ENCODE measurements around the gene OR6B2.
A peak's percentile ranks its signal among the peaks of the same experiment; 100 is the strongest.

The OR6B2 gene

DNA sequence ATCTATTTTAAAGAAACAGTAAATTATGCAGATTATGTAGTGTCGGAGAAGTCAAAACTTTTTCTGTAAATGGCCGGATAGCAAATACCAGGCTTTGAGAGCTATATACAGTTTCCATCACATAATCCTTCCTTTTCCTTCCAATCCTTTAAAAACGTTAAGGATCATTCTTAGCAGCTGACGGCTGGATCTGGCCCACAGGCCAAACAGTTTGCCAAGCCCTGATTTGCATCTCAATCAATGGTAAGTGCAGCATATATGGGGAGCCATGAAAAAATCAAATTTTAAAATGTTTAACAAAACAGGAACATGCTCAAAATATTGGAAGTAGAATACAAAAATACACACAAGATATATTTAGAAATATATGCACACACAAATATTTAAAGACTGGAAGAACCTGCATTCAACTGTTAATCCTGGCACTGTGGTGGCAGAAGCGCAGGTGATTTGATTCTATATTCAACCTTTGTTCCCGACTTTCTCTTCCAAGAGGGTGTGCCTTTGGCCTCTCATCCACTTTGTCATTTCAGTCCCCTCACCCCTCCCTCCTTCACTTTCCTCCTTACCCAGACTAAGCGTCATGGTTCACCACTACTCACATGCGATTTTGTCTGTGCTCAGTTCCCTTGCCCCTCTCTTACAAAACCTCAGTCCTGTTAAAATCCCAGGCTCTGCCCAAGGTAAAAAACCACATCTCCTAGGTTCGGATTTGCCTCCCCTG, 32.4 kb downstream of the OR6B2 start:
- TF ChIP-seq, protein P1, sequence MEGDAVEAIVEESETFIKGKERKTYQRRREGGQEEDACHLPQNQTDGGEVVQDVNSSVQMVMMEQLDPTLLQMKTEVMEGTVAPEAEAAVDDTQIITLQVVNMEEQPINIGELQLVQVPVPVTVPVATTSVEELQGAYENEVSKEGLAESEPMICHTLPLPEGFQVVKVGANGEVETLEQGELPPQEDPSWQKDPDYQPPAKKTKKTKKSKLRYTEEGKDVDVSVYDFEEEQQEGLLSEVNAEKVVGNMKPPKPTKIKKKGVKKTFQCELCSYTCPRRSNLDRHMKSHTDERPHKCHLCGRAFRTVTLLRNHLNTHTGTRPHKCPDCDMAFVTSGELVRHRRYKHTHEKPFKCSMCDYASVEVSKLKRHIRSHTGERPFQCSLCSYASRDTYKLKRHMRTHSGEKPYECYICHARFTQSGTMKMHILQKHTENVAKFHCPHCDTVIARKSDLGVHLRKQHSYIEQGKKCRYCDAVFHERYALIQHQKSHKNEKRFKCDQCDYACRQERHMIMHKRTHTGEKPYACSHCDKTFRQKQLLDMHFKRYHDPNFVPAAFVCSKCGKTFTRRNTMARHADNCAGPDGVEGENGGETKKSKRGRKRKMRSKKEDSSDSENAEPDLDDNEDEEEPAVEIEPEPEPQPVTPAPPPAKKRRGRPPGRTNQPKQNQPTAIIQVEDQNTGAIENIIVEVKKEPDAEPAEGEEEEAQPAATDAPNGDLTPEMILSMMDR (IDR thresholded peaks at IDR 0.05; ENCODE audit: low read depth, low read length, missing control alignments): no peak
- H3K4me3 ChIP-seq (ENCODE audit: low read depth, low read length): no peak overlapping the region
- no peak for DNase-seq (ENCODE audit: low read depth)

DNA sequence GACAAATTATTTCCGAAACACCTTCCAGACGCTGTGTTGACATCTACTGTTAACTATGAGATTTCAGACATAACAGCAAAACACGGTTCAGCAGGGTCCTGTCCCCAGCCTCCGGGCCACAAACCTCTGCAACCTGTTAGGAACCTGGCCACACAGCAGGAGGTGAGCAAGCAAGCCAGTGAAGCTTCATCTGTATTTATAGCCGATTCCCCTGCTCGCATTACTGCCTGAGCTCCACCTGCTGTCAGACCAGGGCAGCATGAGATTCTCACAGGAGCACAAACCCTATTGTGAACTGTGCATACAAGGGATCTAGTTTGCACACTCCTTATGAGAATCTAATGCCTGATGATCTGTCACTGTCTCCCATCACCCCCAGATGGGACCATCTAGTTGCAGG, 36.1 kb downstream of the OR6B2 start:
- no peak for DNase-seq (ENCODE audit: low read depth)
- TF ChIP-seq, protein P1 (IDR thresholded peaks at IDR 0.05; ENCODE audit: low read depth, low read length, missing control alignments): no peak
- H3K4me3 ChIP-seq (ENCODE audit: low read depth, low read length): no peak overlapping the region

DNA sequence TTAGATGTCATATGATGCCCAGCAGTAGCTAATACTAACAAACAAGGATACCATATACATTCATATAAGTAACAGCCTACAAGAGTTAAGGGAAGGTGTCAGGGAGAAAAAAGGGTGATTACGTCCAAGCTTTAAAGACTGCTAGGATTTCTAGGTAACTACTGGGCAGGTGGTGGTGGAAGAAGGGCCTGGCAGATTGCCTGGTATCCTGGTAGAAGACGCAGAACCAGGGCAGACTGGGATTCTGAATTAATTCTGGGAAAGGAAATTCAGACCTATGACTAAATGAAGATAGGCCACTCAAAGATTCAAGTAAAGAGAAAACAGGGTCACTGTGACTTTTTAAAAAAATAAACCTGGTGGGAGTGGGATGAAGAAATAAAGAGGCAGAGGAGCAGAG, 36.9 kb downstream of the OR6B2 start:
- TF ChIP-seq, protein P1 (IDR thresholded peaks at IDR 0.05; ENCODE audit: low read depth, low read length, missing control alignments): no peak
- DNase-seq (ENCODE audit: low read depth): no peak

DNA sequence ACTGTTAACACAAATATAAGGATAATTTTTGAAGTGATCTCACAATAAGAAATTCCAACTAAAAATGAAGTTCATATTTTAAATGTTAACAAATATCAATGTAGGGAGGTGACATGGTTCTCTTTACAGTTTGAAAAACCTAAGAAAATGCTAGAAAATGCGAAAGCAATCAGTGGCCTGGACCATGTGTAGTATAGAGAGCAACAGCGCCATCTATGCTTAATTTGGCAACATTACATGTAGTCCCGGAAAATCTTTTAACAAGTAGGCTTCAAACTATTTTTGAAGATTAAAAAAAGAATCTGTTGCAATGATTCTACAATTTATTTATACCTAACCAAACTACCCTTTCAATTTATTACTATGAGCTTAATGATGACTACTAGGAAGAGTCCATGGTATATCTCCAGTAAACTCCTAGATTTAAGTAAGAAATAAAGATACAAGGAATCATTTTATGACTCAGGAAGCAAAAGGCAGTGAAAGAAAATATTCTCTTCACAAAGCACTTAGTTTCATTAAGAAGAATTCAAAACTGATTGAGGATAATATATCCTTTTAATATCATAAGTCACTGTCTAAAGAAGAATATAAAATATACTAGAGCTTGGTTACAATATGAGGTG, 38.4 kb downstream of the OR6B2 start:
- peak; percentile 10 for DNase-seq (ENCODE audit: low read depth)
- TF ChIP-seq, protein P1 (IDR thresholded peaks at IDR 0.05; ENCODE audit: low read depth, low read length, missing control alignments): peak; percentile 74
- no peak overlapping the region for H3K4me3 ChIP-seq (ENCODE audit: low read depth, low read length)

More for the DNA sequence above, 36.9 kb downstream of the OR6B2 start:
- H3K4me3 ChIP-seq (ENCODE audit: low read depth, low read length): no peak overlapping the region

DNA sequence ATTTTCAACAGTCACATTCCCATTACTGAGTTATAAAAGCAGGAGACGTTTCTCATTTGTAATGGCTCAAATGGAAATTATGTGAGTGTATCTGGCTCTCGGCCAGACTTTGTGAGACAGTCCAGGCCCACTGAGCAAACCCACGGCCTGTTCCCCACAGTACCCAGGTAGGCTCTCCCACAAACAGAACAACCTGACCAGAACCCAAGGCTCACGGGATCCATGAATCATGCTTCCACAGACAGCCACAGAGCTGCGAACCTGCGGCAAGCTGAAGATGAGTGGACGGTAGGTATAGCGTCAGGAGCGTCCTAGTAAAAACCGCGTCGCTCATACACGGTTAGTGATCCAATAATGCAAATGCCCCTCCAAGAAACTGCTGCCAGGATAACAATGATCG, 39.3 kb downstream of the OR6B2 start:
- DNase-seq (ENCODE audit: low read depth): no peak
- TF ChIP-seq, protein P1 (IDR thresholded peaks at IDR 0.05; ENCODE audit: low read depth, low read length, missing control alignments): no peak
- no peak overlapping the region for H3K4me3 ChIP-seq (ENCODE audit: low read depth, low read length)

DNA sequence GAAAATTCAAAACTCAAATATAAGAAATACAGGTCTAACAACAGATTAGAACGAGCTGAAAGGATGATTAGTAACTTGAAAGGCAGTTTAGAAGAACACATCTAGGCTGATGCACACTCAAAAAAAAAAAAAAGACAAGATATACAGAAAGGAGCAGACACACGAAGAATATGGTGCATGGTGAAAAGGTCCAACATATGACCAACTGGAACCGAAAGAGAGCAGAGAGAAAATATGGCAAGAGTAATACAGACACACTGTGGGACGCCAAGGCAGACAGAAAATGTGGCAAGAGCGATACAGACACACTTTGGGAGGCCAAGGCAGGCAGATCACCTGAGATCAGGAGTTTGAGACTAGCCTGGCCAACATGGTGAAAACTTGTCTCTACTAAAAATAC, 44.9 kb downstream of the OR6B2 start:
- TF ChIP-seq, protein P1 (IDR thresholded peaks at IDR 0.05; ENCODE audit: low read depth, low read length, missing control alignments): no peak
- H3K4me3 ChIP-seq (ENCODE audit: low read depth, low read length): no peak overlapping the region
- DNase-seq (ENCODE audit: low read depth): no peak

Data from GM12864 (cell line).